Mucosa of rectum (tissue), 2 donors: ENCODE results near the gene TPD52L2.

Source experiments
- H3K27ac ChIP-seq, 2 donors: one replicate each; pipeline ENCODE4 v1.7.0; 2013; ENCODE audit warnings: inconsistent platforms in 2 of 2, low read depth in 2 of 2, low read length in 2 of 2
- H3K27me3 ChIP-seq, 2 donors: one replicate each; pipeline ENCODE4 v1.7.0; 2013; ENCODE audit warnings: low read length in 2 of 2; ENCODE audit not compliant: control insufficient read depth in 2 of 2, insufficient read depth in 2 of 2
- H3K36me3 ChIP-seq, 2 donors: one replicate each; pipeline ENCODE4 v1.7.0; 2013; ENCODE audit warnings: low read length in 2 of 2; ENCODE audit not compliant: control insufficient read depth in 2 of 2, insufficient read depth in 2 of 2
- H3K4me1 ChIP-seq, 2 donors: one replicate each; pipeline ENCODE4 v1.7.0; 2013; ENCODE audit warnings: low read length in 2 of 2, mild to moderate bottlenecking in 1 of 2; ENCODE audit not compliant: control insufficient read depth in 2 of 2, insufficient read depth in 2 of 2
- H3K4me3 ChIP-seq, 2 donors: one replicate each; pipeline ENCODE4 v1.7.0; 2013; ENCODE audit warnings: low read length in 2 of 2
- H3K9ac ChIP-seq, 2 donors: one replicate each; pipeline ENCODE4 v1.7.0; 2013; ENCODE audit warnings: low read length in 2 of 2, low read depth in 1 of 2, mild to moderate bottlenecking in 1 of 2
- H3K9me3 ChIP-seq, 2 donors: one replicate each; pipeline ENCODE4 v1.7.0; 2013; ENCODE audit warnings: low read length in 2 of 2; ENCODE audit not compliant: control insufficient read depth in 2 of 2
- donor health status: healthy.
- donor health status: Normal muscosa, but diverticular disease.

Gene TPD52L2

GRCh38 chr20:63854766-63855362 is 10.2 kb upstream of the TPD52L2 start:
- H3K27ac ChIP-seq: peak overlapping the region in 1 of 2 donors; percentile 56
- H3K4me1 ChIP-seq: peaks cover 23 to 24% of the 10 kb centered on the region in 2 donors
- H3K9ac ChIP-seq: peak overlapping the region in 1 of 2 donors; percentile 56
- H3K27me3 ChIP-seq: peaks cover 10 to 21% of the 10 kb centered on the region in 2 donors
- H3K9me3 ChIP-seq: no peaks in the 10 kb centered on the region
- no peak overlapping the region for H3K4me3 ChIP-seq
- no peaks in the 10 kb centered on the region for H3K36me3 ChIP-seq

- Histone ChIP-seq H3K27ac (no peak overlapping the region), H3K36me3 (no peaks in the 10 kb centered on the region), H3K9me3 (no peaks in the 10 kb centered on the region), H3K9ac (no peak overlapping the region), H3K4me1 (peaks cover 23 to 24% of the 10 kb centered on the region in 2 donors), H3K27me3 (peaks cover 10 to 21% of the 10 kb centered on the region in 2 donors), H3K4me3 (no peak overlapping the region)
These were observed 9.5 kb upstream of the TPD52L2 start for GRCh38 chr20:63855363-63856097.

- peaks cover 21 to 24% of the 10 kb centered on the region in 2 donors for H3K4me1 ChIP-seq
- no peak overlapping the region for H3K27ac ChIP-seq
- peaks cover 10 to 21% of the 10 kb centered on the region in 2 donors for H3K27me3 ChIP-seq
- H3K9ac ChIP-seq: no peak overlapping the region
- H3K9me3 ChIP-seq: no peaks in the 10 kb centered on the region
- peaks cover 0 to under 1% of the 10 kb centered on the region in 2 donors for H3K36me3 ChIP-seq
- no peak overlapping the region for H3K4me3 ChIP-seq
These were observed 9.0 kb upstream of the TPD52L2 start for GRCh38 chr20:63856098-63856511.

GRCh38 chr20:63857764-63858392 is 7.2 kb upstream of the TPD52L2 start:
- peaks cover 10 to 21% of the 10 kb centered on the region in 2 donors for H3K27me3 ChIP-seq
- H3K27ac ChIP-seq: peak overlapping the region in 1 of 2 donors; percentile 59
- H3K9me3 ChIP-seq: no peaks in the 10 kb centered on the region
- H3K9ac ChIP-seq: no peak overlapping the region
- no peak overlapping the region for H3K4me3 ChIP-seq
- H3K36me3 ChIP-seq: peaks cover 5 to 11% of the 10 kb centered on the region in 2 donors
- peaks cover 21 to 24% of the 10 kb centered on the region in 2 donors for H3K4me1 ChIP-seq

- Histone ChIP-seq H3K4me3 (no peak overlapping the region), H3K27me3 (peaks cover 10 to 21% of the 10 kb centered on the region in 2 donors), H3K4me1 (peaks cover 26 to 29% of the 10 kb centered on the region in 2 donors), H3K9me3 (no peaks in the 10 kb centered on the region), H3K36me3 (peaks cover 5 to 11% of the 10 kb centered on the region in 2 donors), H3K27ac (peak overlapping the region; percentile 34 to 59), H3K9ac (no peak overlapping the region)
These were observed 6.5 kb upstream of the TPD52L2 start for GRCh38 chr20:63858393-63859165.

GRCh38 chr20:63859166-63859699 is 5.8 kb upstream of the TPD52L2 start:
- peak overlapping the region; percentile 34 to 59 for H3K27ac ChIP-seq
- no peak overlapping the region for H3K4me3 ChIP-seq
- peaks cover 5 to 11% of the 10 kb centered on the region in 2 donors for H3K36me3 ChIP-seq
- H3K9me3 ChIP-seq: no peaks in the 10 kb centered on the region
- H3K4me1 ChIP-seq: peaks cover 23 to 30% of the 10 kb centered on the region in 2 donors
- H3K9ac ChIP-seq: no peak overlapping the region
- H3K27me3 ChIP-seq: peaks cover 10 to 21% of the 10 kb centered on the region in 2 donors

GRCh38 chr20:63860325-63861051 is 4.6 kb upstream of the TPD52L2 start:
- Histone ChIP-seq H3K9me3 (no peaks in the 10 kb centered on the region), H3K27me3 (peaks cover 10 to 20% of the 10 kb centered on the region in 2 donors), H3K4me1 (peaks cover 21 to 24% of the 10 kb centered on the region in 2 donors), H3K4me3 (no peak overlapping the region), H3K9ac (no peak overlapping the region), H3K36me3 (peaks cover 5 to 11% of the 10 kb centered on the region in 2 donors), H3K27ac (no peak overlapping the region)

GRCh38 chr20:63861365-63861934 is 3.6 kb upstream of the TPD52L2 start, which contains the start of gene ABHD16B:
Gene ABHD16B, plus strand, starts transcription at chr20:63861498. Its CDS starts 43 bp downstream, at chr20:63861541.
- H3K27me3 ChIP-seq: peaks cover 6 to 11% of the 10 kb centered on the region in 2 donors
- no peak within 1 kb of the TSS for H3K4me3 ChIP-seq
- H3K27ac ChIP-seq: no peak within 1 kb of the TSS
- H3K9me3 ChIP-seq: no peaks in the 10 kb centered on the region
- H3K9ac ChIP-seq: no peak within 1 kb of the TSS
- peaks cover 30% of the 10 kb centered on the region in 2 donors for H3K4me1 ChIP-seq
- H3K36me3 ChIP-seq: peaks cover 5 to 11% of the 10 kb centered on the region in 2 donors
